T follicular helper cell (primary cell): ENCODE measurements around the gene FAM219B.

Experiments
- DNase-seq: peaks from one replicate; pipeline ENCODE4 v3.0.0-alpha.2; 2020; ENCODE audit warnings: low read depth

Gene FAM219B

DNA sequence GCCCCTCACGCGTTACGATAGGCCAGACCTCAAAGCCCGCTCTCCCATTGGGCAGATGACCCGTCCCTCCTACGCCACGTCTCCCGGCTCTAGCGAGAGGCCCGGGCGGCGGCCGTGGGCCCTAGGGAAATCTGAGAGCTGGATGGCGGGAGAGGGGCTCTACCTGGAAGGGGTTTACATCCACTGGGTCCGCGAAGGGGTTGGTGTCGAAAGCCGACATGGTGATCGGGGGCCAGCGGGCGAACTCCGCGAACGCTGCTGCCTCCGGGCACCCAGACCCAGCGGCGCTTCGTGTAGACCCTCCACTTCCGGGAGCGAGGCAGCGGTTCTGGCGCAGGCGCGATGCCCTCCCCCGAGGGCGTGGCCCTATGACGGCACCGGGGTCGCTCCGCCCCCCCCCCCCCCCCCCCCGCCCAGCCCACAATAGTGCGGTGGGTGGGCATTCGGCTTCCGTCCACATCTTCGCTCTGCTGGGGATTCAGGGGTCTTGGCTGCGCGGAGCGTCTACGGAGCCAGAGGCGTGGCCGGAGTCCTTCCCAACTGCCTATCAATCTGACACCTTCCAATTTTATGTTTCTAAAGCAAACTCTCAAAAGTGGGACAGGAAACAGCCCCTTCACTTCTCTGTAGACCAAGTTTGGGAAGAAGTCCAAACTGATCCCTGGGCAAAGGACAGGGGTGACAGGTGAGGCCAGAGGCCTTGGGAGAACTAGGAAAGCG, 33.5 kb downstream of the FAM219B start, which contains the start of gene SCAMP2:
SCAMP2 (minus strand) TSS at position 330 of the 720 bp plus-strand sequence; CDS start at position 220, 110 bp downstream.
- DNase-seq: peak; percentile 83

DNA sequence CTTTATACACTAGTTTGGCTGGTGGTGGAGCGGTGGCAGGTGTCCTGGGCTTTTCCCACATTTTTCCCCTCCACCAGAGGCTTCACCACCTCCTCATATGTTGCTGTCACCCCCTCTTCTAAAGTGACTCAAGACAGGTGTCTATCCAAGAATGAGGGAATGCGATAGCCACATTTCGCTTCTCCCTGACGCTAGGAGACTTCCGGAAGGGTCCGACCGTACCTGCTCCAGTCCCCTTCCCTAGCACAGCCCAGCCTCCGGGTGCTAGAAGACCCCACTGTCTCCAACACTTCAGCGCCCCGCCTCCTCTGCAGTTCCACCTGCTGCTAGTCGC, 34.0 kb downstream of the FAM219B start:
- no peak for DNase-seq

DNA sequence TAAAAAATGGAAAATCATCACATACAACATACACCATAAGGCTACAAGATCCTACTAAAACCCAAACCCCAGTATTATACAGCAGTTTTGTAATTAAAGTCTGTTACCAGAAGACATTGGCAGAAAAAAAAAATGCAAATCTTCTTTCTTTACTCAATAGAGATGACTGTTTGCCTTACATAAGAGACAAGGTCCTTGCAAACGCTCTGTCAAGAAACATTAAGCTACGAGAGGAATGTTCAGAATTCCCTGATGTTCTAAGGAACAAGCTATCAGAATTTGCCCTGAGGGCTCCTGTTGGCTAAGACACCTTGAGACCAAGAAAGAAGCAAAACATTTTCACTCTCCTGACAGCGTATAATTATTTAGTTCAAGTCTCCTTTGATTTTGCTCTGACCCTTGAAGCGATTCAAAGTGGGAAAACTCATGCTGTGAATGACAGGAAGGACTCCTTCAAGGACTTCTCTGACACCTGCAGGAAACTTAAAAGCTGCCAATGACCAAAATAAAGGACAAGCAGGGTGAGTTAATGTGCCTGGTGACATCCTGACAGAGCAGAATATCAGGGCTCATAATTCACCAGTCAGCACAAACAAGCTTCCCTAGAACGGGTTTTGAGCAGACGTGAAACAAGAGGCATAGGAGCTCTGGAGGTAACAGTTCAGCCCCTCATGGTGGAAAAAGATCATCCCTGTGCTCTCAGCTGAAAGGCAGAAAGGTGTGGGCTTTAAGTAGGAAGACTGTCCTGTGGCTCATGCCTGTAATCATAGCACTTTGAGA, 36.0 kb downstream of the FAM219B start:
- no peak for DNase-seq

DNA sequence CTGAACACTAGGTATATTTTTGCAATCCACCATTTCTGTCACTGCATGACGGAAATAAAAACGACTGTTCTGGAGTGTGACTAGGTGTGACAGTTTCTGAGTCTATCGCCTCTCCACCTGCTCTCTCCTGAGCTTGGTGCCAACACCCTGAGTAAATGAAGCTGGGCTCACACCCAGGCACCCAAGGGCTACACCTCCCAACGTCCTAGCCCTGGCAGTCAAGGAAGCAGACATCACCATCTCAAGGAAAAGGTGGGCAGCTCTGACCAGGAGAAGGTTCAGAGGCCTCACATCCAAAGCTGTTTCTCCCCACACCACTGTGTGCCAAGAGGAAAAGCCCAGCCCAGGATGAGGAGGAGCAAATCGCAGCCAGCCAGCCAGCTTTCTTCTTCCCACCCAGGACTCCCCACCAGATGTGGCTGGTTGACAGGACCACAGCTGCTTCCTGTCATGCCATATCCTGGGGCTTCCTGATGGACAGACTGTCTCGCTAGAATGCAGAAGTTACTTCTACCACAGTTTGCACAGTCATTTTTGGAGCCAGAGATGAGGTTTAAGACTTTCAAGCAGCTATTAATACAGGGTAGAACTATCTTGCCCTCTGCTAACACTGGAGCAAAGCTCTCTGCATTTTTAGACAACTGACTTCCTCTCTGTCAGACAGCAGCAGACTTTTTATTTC, 36.8 kb downstream of the FAM219B start:
- no peak for DNase-seq

DNA sequence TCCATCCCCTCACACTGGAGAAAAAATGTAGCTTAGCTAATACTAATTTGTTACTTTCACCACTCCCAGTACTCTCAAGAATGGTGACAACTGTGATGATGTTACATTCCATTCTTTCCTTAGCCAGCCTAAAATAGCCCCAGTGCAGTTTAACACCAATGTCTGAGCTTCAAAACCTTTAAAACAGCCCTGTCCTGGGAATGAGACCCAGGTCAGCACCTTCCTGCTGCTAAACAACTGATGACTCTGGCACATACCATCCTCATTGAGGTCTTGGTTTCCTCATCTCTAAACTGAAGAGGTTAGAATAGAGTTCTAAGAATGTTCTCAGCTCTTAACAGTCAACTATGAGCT, 37.3 kb downstream of the FAM219B start:
- DNase-seq: no peak

DNA sequence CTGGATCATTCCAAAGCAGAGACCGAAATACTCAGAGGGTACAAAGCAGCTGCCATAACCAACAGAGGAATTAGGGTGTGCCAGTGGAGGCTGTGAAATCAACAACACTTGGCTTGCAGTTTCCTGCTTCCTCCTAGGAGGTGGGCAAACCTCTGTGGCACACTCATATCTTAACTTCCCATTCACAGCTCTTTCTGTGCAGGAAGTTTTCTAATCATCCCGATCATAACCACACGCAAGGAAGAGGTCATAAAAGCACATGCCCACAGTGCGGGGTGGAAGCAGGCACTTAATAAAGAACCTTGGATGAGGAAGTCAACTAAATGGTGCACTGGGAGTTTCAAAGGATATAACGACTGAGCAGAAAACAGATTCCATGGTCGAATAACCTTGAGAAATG, 38.6 kb downstream of the FAM219B start:
- DNase-seq: no peak

DNA sequence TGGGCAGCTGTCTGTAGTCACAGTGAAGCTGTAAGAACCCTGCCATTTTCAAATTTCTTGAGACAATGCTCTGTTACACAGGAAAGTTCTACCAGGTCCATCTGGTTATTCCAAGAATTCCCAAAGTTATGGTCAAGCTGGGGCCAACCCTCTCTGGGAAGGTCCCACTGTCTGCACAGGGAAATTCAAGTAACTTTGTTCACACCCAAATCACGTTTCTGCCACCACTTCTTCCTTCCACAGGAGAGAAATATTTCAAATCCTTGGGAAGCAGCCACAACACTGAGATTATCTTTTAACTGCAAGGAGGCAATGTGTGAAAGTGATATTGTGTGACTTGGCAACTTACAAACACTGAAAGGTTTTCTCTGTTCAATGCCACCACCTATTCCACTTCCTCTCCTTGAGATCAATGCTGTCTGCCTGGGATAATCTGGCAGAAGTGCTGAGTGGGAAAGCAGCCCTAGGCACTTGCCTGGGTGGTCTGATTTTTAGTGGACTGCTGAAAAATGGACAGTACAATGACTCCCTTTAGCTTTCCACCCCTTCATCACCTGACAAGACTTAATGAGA, 39.1 kb downstream of the FAM219B start:
- DNase-seq: no peak

DNA sequence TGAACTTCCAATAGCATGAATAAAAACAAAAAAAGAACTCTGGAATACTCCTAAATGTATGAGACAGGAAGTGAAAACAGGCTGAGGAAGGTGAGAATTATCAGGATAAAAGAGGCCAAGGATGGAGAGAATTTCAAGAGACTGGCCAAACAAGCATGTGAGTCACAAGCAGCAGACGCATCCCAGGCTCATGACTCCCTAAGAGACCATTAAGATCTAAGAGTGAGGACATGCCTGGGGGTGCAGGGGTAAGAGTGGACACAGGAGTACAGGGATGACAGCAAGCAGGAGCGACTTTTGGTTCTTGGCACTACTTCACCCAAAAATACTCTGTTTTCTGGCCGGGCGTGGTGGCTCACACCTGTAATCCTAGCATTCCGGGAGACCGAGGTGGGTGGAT, 40.6 kb downstream of the FAM219B start:
- DNase-seq: no peak

DNA sequence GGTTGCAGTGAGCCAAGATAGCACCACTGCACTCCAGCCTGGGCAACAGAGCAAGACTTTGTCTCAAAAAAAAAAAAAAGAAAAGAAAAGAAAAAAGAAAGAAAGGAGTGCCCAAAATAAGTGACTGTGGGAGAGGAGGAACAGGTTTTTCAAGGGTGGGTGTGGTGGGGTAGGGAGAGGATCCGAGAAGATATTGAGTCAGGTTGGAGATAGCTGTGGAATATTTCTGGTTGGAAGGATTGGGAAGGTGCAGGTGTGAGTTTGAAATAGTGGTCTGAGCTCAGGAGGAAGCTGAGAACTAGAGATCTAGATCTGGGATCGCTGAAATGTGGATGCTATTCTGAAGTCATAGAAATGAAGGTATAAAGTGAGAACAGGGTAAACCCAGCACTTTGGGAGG, 41.3 kb downstream of the FAM219B start:
- no peak for DNase-seq

DNA sequence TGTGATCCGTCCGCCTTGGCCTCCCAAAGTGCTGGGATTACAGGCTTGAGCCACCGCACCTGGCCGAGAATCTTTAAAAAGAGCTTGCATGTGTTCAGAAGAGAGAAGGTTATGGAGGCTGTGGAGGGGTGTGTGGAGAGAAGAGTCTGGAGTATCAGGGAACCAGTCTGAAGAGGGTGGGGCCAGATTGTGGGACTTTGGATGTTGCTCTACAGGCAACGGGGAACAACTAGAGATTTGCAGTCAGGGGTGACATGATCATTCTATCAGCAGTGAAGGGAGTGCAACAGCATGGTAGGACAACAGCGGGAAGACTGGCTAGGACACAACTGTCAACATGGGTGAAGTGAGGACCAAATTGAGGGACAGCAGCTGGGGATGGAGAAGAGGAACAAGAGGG, 42.4 kb downstream of the FAM219B start:
- no peak for DNase-seq

DNA sequence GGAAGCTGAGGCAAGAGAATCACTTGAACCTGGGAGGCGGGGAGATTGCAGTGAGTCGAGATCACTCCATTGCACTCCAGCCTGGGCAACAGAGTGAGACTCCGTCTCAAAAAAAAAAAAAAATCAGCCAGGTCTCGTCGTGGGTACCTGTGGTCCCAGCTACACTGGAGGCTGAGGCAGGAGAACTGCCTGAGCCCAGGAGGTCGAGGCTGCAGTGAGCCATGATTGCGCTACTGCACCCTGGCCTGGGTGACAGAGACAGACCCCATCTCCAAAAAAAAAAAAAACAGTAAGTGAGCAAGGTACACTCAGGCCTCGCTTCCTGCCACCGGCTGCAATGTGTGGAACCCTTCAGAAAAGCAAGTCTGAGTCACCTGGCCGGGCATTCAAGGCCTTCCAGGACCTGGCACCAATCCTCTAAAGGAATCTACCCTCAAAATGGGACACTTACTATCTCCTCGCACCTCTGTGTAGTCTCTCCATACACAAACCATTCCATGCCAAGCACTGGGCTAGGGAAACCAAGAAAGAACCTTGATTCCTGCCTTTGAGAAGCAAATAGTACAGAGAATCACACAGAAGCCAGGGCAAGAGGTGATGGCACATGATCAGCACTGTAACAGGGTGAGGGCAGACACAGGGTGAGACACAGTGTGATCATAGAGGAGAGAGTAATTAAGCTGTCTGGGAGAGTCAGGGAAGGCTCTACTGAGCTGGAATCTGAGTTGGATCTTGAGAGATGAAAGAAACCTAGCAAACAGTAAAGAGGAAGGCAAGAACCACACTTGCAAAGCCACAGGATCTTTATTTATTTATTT, 43.2 kb downstream of the FAM219B start:
- no peak for DNase-seq

DNA sequence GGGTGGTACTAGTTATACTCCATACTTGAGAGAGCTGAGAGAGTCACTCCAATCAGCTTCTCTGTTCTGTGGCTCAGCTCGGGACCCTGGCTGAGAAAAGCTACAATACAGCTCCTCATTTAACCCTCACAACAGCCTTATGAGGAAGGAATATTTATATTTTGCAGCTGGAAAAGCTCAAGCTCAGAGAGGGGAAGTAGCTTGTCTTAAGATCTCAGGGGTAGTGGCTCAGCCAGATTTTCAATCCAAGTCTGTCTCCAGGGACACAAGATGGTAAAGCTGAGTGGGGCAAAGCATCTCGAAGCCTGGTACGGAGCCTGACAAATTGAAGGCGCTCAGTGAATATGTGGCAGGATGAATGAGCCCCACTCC, 48.3 kb downstream of the FAM219B start:
- DNase-seq: no peak

DNA sequence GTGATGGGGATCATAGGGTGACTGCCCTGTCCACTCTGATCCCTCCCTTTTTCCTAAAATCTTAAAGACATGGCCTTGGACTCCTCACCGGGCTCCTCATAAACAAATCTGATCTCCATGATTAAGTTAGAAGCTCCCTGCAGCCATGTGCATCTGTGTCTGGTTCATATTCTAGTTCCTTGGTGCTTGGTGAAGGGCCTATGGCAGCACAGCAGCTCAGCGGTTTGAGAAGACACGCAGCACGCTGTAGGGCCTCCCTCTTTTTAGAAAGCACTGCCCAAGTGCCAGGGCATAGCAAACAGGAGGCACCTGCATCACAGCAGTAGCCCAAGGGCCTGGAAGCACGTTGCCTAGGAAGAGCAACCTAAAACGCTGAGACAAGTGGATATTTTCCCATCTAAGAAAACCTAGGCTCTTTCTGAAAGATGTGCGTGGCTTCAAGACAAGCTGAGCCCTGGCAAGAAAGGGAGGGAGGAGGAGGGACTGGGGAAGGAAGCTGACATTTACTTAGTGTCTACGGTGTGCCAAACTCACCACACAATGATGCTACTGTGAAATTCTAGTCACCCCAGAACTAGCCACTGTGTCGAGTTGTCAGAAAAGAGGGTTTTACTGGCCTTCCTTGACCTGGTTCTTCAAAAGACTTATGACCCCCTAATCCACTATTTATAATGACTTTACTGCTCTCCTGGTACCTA, 48.8 kb downstream of the FAM219B start:
- DNase-seq: no peak

DNA sequence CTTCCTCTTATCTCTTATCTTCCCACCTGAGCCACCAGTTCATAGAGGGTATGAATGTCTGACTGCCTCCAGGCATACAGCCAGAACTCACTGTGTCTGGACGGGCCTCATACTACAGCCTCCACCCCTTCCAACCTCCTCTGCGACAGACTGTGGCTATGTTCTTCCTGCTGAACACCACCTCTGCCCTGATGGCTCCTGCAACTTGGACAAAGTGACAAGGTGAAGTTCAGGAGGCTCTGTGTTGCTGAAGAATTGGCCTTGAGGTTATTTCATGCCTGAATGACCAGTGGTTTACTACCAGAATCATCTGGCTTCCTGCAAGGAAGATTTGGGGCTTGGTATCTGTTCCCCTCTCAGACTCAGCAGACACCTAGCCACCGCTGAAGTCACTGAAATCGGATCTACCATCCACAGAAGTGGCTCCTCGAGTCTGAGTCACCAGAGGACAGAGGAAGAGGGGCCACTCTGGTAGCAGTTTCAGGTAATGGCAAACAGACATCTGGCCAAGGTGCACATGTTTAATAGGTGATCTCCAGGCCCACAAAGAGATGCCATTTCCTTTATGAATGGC, 49.5 kb downstream of the FAM219B start:
- no peak for DNase-seq

DNA sequence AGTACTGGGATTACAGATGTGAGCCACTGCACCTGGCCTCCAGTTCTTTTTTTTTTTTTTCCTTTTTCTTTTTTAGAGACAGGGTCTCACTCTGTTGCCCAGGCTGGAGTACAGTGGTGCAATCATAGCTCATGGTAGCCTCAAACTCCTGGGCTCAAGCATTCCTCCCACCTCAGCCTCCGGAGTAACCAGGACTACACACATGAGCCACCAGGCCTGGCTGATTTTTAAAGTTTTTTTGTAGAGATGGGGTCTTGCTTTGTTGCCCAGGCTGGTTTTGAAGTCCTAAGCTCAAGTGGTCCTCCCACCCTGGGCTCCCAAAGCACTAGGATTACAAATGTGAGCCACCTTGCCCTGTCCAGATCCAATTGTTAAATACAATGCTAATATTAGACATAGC, 50.1 kb downstream of the FAM219B start:
- no peak for DNase-seq

DNA sequence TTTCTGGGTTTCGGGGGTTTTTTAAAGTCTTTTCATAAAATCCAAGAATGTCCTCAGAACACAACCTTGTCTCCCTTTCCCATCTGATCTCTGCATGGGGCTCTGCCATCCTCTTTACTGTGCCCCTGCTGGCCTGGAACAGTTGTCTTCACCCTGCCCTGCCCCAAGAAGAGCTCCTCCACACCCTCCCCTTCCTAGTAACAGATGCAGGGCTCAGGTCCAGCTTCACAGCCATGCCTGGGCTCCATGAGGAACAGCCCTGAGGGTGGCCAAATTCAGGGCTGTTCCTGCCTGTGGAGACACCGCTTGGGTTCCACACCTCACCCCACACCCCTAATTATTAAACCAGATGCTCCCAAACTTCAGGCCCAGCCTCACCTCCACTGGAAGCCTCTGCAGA, 50.8 kb downstream of the FAM219B start:
- DNase-seq: no peak

DNA sequence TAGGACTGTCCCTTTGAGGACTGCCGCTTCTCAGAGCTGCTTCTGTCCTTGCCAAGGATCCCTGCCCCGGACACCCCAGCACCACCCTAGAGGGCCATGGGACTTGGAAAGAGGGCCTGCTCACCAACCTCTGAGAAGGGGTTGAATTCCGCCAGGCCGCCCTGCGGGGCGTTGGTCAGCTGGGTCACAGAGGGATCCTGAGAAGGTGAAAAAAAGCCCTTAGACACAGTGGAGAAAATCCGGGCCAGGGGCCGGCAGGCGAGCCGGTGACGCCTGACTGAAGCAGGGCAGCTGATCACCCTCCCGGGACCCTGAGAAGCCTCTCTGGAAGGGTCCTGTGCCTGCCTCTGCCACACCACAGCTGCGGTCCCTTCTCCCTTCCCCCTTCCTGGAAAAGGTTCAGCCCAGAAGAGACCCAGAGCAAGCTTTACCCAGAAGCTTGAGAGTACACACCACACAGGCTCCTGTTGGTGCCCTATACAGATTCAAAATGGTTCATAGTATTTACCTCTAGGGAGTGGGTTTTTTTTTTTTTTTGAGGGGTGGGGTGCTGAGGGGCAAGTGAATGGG, 52.1 kb downstream of the FAM219B start:
- no peak for DNase-seq

DNA sequence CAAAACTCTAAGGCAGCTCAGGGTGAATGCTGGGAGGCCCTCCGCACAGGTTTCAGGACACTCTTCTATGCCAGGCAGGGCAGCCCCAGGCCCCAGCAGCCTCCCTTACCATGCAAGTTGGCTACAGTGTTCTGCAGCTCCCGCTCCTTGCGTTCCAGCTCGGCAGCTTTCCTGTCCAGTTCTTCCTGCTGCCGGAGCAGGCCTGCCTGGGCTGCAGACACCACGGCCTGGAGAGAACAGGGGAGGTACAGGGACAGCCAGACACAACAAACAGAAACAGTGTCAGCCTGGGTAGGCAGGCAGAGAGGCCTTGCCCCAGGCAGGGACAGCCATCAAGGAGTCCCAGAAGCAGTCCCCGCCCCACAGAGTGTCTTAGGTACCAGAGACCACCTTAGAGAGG, 54.7 kb downstream of the FAM219B start:
- no peak for DNase-seq

DNA sequence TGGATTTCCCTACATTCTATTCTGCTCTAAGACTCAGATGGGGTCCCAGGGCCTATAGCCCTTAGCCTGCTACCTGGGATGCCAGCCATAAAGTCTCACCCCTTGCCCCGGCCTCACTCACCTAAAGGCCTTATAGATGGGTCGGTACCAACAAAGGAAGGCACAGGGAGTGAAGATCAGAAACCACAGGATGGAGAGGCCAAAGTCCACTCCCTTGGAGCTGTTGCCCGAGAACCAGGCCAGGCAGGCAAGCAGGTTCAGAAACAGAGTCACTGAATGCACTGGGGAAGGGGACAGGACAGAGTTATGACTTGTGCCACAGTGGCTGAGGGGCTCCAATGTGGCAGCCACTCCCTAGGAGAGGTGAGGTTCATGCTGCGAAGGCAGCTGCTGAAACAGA, 56.3 kb downstream of the FAM219B start:
- no peak for DNase-seq
